Skin of body (tissue), 2 donors: Measurements from ENCODE around the gene PDE2A. TPM values are rescaled to one million over a fixed set of nuclear protein-coding genes. Genes with fewer than 3 reads are reported as not detected.

Experiments used
- DNase-seq: peaks from one replicate; lab custom pipeline; 2025; lab: John Stamatoyannopoulos, UW
- total RNA-seq: library from RNA; depleted of rRNA; stranded (reverse); fragments of >200 nt; gene quantifications from one replicate; pipeline ENCODE4 v1.2.3, GENCODE V29; 2014

Gene PDE2A
- total RNA-seq, 1 donor from 2014 or later: 12.3 TPM

GRCh38 chr11:72658989-72659640 is 15.1 kb downstream of the PDE2A start:
- no peak for DNase-seq

DNA sequence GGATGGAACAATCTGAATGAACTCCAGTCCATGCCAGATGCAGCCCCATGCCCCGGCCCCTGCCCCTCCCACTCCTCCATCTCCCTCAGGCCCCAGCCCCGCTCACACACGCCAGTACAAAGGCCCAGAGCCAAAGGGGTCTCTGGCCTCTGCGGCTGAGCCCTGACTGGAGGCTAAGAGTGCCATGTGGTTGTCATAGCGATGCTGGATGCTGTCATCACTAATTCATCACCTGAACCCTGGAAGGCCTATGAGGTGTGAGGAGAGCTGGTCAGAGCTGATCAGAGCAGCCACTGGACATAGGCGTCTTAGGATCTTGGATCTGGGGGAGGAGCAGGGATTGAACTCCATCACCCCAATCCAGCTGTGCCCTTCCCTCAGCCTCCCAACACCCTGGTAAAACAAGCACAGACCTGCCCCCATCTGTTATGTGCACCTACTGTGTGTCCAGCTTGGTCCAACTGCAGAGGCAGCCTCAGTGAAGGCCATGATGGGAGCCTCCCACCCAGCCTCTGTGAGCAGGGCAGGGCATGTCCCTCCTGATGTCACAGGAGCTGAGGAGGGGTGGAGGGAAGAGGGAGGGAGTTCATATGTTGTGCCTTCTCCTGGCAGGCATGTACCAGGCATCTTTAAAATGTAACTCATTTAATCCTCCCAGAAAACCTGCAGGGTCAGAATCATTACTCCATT is 16.7 kb downstream of the PDE2A start:
- no peak for DNase-seq

GRCh38 chr11:72655896-72656464 is 18.2 kb downstream of the PDE2A start:
- no peak for DNase-seq

DNA sequence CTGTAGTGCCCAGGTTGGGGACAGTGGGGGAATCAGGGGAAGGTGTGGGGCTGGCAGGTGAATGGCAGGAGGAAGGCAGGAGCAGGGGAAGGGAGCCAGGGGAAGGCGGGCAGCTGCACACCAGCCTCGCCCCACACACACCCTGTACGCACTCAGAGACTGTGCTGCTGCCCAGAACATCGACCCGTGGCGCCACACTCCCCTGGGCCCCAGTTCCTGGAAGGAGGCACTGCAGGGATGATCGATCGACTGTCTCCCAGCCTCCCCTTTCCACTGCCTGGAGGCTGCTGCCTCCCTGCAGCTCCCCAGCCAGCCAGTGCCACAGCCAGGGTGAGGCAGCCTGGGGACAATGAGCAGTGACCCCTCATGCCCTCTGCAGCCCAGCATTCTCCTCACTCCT is 19.2 kb downstream of the PDE2A start:
- DNase-seq: no peak

GRCh38 chr11:72653649-72654048 is 20.6 kb downstream of the PDE2A start:
- no peak for DNase-seq

- no peak for DNase-seq
Observed at GRCh38 chr11:72652873-72653630, 21.2 kb downstream of the PDE2A start.

DNA sequence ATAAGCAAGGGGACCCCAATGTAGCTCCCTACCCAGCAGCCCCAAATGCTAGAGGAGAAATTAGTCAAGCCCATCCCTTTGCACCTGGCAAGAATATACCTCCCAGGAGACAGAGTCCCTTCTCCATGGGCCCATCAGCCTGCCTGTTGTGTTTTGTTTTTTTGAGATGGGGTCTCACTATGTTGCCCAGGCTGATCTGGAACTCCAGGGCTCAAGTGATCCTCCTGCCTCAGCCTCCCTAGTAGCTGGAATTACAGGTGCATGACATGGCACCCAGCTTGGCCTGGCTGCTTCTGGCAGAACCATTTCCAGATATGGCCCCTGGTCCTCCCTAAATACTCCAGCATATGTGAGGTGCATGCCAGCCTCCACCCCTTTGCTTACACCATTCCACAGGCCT is 22.1 kb downstream of the PDE2A start:
- DNase-seq: no peak

DNA sequence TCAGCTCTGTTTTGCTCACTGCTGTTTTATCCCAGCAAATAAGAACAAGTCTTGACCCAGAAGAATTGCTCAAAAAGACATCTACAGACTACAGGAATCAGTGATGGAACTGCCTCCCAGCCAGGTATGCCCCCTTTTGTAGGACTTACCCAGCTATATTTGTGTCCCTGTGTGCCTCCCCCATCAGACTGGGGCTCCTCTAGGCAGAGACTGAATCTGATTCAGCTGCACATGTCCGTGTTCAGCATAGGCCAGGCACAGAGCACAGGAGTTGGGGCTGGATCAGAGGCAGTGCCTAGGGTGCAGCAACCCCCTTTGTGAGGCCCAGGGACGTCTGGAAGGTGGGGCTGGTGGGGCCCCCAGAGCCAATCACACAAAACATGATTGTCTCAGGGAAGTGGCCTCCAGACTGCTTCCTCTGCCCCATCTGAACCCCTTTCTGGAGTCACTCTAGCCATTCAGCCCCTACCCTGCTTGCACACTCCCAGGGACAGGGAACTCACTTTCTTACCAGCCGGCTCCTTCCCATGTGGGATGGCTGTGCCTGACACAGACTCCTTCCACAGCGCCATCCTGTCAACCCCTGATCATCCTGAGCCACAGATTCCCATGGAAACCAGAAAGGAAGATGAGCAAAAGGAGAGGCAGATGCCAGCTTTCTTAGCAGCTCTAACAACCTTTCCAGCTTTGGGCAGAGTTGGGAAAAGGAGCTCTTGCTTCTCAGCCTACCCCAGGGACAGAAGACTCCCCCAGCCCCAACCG is 24.8 kb downstream of the PDE2A start:
- DNase-seq: no peak

- no peak for DNase-seq
Observed at GRCh38 chr11:72648384-72649136, 25.7 kb downstream of the PDE2A start.

DNA sequence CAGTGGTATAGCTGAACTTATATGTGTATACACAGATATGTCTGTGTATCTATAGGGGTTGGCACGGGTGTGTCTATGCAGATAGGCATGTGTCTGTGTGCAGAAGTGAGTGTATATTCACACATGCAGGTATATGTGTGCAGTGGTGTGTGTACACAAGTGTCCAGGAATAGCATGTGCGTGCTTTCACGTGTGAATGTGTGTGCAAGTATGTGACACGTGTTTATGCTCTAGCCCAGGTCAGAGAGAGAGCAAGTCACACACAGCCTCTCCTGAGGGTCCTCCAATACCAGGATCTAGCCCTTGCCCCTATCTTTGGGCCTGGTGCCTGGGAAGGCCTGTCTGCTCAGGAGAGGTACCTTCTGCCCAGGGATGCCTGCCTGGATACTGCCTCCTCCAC is 26.3 kb downstream of the PDE2A start:
- no peak for DNase-seq

DNA sequence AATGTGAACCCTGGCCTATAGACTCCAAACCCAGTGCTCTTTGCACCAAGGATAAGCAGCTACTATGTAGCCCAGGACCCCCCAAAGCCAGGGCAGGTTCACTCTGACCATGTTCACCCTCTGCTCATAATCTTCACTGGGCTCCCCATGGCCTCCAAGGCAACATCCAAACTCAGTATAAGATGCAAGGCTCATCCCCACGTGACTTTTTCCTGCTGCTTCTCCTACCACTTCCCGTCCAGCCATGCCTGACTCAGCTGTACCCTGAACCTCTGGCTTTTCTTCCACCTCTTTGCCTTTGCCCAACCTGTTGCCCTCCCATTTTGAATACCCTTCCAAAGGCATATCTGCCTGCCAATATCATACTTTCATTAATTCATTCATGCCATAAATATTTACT is 27.8 kb downstream of the PDE2A start:
- no peak for DNase-seq

GRCh38 chr11:72646024-72646423 is 28.2 kb downstream of the PDE2A start:
- DNase-seq: no peak

DNA sequence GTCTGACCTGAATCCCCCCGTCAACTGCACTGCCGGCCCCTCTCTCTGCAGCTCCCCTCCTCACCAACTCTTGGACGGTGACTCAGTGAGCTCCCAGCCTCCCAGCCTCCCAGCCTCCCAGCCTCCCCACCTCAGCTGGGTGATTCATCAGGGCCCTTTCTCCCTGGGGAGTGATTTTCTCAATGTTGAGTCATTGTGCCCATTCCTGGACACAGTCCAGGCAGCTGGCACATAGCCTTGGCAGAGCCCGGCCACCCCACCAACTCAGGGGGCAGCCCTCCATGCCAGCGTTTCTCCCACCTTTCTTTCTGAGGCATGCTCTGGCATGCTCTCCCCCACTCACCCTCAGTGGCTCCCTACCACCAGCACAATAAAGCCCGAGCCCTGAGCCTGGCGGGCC is 30.7 kb downstream of the PDE2A start:
- no peak for DNase-seq

DNA sequence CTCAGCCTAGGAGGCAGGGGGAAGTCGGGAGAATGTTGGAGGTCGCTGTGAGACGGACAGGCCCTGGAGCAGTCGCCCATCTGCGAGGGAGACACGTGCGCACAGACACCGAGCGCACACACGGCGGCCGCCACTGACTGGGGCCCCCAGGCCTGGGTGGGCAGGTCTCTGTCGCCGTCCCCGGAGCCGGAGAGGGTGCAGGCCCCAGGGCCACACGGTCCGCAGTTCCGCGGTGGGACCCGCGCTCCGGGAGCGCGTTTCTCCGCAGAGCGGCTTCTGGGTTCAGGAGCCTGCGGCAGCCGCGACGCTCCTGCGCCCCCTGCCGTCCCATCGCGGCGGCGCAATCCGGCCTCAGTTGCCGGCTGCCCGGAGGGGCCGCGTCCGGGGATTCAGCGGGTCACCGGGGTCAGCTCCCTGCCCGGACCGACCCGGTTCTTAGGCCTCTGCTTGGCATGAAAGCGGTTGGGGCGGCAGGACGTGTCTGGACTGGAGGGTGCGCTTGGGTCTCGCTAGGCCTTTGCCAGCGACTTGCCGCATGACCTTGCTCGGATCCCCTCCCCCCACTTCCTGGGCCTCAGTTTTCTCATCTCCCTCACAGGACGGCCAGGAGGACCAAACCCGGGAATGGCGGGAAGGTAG is 31.2 kb downstream of the PDE2A start:
- no peak for DNase-seq

- DNase-seq: no peak
Observed at GRCh38 chr11:72642043-72642883, 32.0 kb downstream of the PDE2A start.

- DNase-seq: no peak
Observed at GRCh38 chr11:72641522-72642042, 32.6 kb downstream of the PDE2A start.

GRCh38 chr11:72639502-72640375 is 34.5 kb downstream of the PDE2A start:
- no peak for DNase-seq

GRCh38 chr11:72637926-72638325 is 36.3 kb downstream of the PDE2A start:
- no peak for DNase-seq
